GM12874 (cell line): Measurements from ENCODE around the gene PHF20.

Experiments
- TF ChIP-seq, protein P1 (sequence below): IDR thresholded peaks from 2 replicates; pipeline ENCODE4 v1.5.1; 2011; ENCODE audit warnings: low read depth, mild to moderate bottlenecking, control low read depth, low read length, moderate library complexity; ENCODE audit not compliant: insufficient read depth

Gene PHF20

DNA sequence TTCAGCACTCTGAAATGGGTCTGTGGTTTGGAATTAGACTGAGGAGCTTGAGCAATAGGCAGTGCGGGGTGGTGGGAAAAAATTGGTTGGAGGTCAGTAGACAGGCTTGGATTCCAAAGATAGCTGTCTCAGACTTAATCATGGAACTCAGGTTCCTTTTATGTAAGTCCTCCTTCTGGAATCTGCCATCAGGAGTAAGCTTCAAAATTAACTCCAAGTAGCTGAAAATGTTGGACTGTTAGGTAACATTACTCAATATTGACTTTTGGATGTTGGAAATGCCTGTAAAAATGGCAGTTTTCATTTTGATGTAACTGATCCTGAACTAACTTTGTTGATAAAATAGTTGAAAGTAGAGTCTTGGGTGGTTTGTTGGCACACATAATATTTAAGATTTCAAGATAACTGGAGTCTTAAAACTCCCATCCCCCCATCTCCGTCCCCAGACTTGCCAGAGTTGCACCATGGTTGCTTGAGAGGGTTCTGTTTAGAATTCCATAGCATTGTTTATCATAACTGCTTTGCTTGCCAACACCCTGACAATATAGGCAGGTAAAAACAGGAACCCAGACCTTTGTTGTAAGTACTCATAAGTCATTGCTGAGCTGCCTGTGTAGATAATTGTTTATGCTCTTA lies 83.0 kb downstream of the PHF20 start:
- TF ChIP-seq, protein P1, sequence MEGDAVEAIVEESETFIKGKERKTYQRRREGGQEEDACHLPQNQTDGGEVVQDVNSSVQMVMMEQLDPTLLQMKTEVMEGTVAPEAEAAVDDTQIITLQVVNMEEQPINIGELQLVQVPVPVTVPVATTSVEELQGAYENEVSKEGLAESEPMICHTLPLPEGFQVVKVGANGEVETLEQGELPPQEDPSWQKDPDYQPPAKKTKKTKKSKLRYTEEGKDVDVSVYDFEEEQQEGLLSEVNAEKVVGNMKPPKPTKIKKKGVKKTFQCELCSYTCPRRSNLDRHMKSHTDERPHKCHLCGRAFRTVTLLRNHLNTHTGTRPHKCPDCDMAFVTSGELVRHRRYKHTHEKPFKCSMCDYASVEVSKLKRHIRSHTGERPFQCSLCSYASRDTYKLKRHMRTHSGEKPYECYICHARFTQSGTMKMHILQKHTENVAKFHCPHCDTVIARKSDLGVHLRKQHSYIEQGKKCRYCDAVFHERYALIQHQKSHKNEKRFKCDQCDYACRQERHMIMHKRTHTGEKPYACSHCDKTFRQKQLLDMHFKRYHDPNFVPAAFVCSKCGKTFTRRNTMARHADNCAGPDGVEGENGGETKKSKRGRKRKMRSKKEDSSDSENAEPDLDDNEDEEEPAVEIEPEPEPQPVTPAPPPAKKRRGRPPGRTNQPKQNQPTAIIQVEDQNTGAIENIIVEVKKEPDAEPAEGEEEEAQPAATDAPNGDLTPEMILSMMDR = no peak

DNA sequence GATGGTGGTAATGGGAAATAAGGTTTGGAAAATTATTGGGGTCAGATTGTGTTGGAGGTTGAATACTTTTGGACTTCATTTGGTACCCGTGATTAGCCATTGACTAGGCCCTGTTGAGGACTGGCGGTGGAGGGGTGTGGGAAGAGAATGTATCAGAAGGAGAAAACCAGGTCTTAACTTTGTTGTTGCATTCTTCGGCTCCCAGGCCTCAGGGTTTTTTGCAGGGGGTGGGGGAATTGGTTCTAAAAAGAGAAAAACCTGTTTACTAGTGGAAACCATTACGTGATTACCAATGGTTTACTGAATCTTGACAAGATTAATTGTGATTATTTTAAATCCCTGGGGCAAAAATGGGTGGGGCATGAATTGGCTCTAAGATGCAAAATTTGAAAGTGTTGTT lies 85.1 kb downstream of the PHF20 start:
- TF ChIP-seq, protein P1 = no peak

DNA sequence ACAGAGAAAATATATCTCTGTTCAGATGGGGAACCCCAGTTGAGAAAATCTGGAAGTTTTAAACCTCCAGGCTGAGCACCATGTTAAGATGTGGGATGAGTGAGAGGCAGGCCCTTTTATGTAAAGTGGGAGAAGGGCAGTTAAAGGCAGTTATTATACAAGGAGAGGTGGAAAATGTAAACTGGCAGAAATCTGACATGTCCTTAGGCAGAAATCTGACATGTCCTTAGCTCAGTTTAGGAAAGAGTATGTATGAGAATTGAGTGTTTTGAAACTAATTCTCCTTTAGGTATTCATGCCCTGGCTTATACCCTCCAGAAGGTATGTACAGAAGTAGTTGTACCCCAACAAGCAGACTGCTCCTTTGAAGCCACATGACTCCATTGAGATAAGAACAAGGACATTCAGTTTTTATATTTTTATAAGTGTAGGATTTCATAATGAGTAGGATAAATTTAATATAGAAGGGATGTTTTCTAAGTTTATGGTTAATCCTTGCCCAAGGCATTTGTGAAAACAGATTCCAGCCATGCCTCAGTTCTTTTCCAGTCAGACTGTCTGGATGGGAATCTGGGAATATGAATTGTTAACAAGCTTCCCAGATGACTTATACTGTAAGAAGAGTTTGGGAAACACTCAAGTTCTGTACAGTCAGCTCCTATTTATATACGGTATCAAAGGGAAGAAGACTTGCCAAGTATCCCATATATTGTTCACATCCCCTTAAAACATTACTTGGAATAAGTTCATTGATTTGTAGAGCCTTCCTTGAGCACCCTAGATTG lies 94.8 kb downstream of the PHF20 start:
- TF ChIP-seq, protein P1 = no peak

DNA sequence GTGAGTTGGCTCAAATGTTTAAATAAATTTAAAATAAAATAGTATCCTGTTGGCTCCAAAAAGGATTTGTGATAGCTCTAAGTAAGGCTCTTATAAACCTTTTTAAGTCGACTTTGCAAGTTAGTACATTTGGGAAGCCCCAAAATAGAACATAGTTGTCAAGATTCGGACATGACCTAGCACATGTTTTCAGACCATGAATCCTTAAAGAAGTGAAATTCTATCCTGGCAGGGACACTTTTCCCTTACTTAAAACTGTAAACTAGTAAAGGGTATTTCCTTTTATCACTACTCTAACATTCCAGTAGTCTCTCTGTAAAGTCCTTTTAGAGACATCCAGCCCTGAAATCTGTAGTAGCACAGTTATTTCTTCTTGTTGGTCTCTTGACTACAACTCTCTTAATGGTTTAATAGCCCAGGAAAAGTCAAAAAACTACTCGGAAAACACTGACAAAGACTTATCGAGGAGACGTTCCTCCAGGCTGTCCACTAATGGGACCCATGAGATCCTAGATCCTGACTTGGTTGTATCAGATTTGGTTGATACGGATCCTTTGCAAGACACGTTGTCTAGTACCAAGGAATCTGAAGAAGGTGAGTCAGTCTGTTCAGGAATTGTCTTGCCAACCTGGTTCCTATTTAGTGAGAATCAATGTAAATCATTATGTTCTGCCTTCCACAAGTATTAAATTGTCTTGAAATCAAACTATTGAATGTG lies 98.9 kb downstream of the PHF20 start:
- TF ChIP-seq, protein P1 = no peak

DNA sequence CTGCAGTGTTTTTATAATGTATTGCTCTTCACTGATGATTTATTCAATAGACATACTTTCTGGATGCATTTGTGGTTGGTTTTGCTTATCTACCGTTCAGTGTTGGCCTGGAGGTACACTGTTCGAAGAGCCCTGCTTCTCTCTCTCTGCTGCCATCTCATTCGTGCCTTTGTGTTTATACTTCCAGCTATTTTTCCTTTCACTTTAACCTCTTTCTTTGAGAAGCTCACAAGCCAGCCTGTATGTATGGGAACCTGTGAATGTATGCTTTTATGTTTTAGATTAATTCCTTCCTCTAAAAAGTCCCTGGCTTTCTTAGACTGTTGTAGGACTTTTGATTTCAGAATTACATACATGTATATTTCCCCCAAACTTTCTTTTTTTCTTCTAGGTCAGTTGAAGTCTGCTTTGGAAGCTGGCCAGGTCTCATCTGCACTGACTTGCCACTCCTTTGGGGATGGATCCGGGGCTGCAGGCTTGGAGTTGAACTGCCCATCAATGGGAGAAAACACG lies 99.5 kb downstream of the PHF20 start:
- TF ChIP-seq, protein P1 = no peak

DNA sequence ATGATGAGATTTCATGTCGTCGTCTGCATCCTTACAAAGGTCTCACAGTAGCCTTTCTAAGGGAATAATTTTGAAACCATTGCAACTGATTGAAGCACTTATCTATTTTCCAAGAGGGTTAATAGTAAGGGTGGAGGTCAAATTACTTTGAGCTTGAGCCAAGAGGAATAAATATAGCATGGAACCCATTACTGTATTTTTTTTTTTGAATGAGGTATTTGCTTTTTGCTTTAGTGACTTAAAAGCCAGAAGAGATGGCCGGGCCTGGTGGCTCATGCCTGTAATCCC lies 104.2 kb downstream of the PHF20 start:
- TF ChIP-seq, protein P1 = no peak

DNA sequence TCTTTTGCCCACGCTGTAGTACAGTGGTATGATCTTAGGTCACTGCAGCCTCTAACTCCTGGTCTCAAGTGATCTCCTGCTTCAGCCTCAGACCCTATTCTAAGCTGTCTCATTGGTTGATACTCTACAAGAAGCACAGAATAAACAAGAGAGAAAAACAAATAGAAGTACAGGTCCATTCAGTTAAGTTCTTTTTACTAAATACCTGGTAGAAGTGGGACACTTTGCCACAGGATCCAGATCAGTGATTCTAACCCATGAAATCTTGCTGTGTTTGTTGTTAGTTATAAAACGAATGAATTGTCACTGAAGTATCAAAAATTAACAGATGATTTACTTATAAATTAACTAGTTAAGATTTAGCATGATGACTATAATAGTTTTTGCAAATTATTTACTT lies 105.8 kb downstream of the PHF20 start:
- TF ChIP-seq, protein P1 = no peak
